Keratinocyte (primary cell): ENCODE measurements around the gene SIM1. TPM values are rescaled to one million over a fixed set of nuclear protein-coding genes. Genes with fewer than 3 reads are reported as not detected.

Experiments used
- DNase-seq: peaks from one replicate; pipeline ENCODE4 v3.0.0-alpha.2; 2011; ENCODE audit warnings: low read depth, missing footprints, low spot score
- FAIRE-seq: peaks from 2 replicates; lab custom pipeline; 2011; peaks lifted over from hg19 to GRCh38; lab: Jason Lieb, UNC
- H2AFZ ChIP-seq: 2 replicates; pipeline ENCODE4 v1.6.0; 2012; ENCODE audit warnings: low read length, control low read depth, inconsistent platforms; ENCODE audit not compliant: control insufficient read depth
- H3K27ac ChIP-seq: 2 replicates; pipeline ENCODE4 v1.5.1; 2011; ENCODE audit warnings: low read length; ENCODE audit not compliant: control insufficient read depth, insufficient read depth
- H3K27me3 ChIP-seq: 3 replicates; pipeline ENCODE4 v1.6.0; 2011; ENCODE audit warnings: low read length; ENCODE audit not compliant: control insufficient read depth, insufficient read depth; ENCODE audit errors: extremely low read depth
- H3K36me3 ChIP-seq, 2 experiments: 2 replicates in 1 of 2; 3 replicates in 1 of 2; pipeline ENCODE4 v1.5.1; 2011; ENCODE audit warnings: low read length in 2 of 2, mild to moderate bottlenecking in 1 of 2; ENCODE audit not compliant: control insufficient read depth in 2 of 2, insufficient read depth in 2 of 2; ENCODE audit errors: extremely low read depth in 1 of 2
- H3K4me1 ChIP-seq: 3 replicates; pipeline ENCODE4 v1.5.1; 2011; ENCODE audit warnings: low read length; ENCODE audit not compliant: control insufficient read depth, insufficient read depth; ENCODE audit errors: extremely low read depth
- H3K4me2 ChIP-seq: 3 replicates; pipeline ENCODE4 v1.6.0; 2011; ENCODE audit warnings: low read depth, low read length; ENCODE audit not compliant: control insufficient read depth, insufficient read depth; ENCODE audit errors: extremely low read depth
- H3K4me3 ChIP-seq, 3 experiments: fragments of 200-600 bp in 1 of 3; sonication (generic) in 1 of 3; 2 replicates in 2 of 3; 3 replicates in 1 of 3; pipeline ENCODE4 v1.5.1; 2011 to 2016; ENCODE audit warnings: low read length in 3 of 3, mild to moderate bottlenecking in 3 of 3, control low read depth in 2 of 3, inconsistent platforms in 1 of 3, low read depth in 1 of 3, mixed read lengths in 1 of 3, mixed run types in 1 of 3, moderate library complexity in 1 of 3; ENCODE audit not compliant: control insufficient read depth in 2 of 3, insufficient read depth in 2 of 3; ENCODE audit errors: extremely low read depth in 1 of 3
- H3K79me2 ChIP-seq: 2 replicates; pipeline ENCODE4 v1.6.0; 2012; ENCODE audit warnings: low read length; ENCODE audit not compliant: control insufficient read depth, insufficient read depth
- H3K9ac ChIP-seq: 3 replicates; pipeline ENCODE4 v1.6.0; 2011; ENCODE audit warnings: low read length; ENCODE audit not compliant: control insufficient read depth, insufficient read depth; ENCODE audit errors: extremely low read depth
- H3K9me1 ChIP-seq: 3 replicates; pipeline ENCODE4 v1.6.0; 2011; ENCODE audit warnings: low read length; ENCODE audit not compliant: control insufficient read depth, insufficient read depth; ENCODE audit errors: extremely low read depth
- H3K9me3 ChIP-seq: 2 replicates; pipeline ENCODE4 v1.5.1; 2012; ENCODE audit warnings: low read depth, low read length; ENCODE audit not compliant: control insufficient read depth
- H4K20me1 ChIP-seq: 3 replicates; pipeline ENCODE4 v1.6.0; 2011; ENCODE audit warnings: low read length; ENCODE audit not compliant: control insufficient read depth, insufficient read depth; ENCODE audit errors: extremely low read depth
- EZH2 ChIP-seq: IDR thresholded peaks from one replicate; pipeline ENCODE4 v1.6.1; 2012; ENCODE audit warnings: inconsistent platforms, mild to moderate bottlenecking, low read length, moderate library complexity
- dilution Hi-C: fragments of 300-500 bp; cut with MboI; formaldehyde crosslinking; loops from one replicate; pipeline ENCODE4 v1.7.0; 2020; ENCODE audit warnings: low sequenced_read_pairs; ENCODE audit not compliant: extremely low pct_ligation_motif_present
- polyA plus RNA-seq, 5 experiments: library from polyadenylated mRNA; depleted of rRNA in 3 of 5; stranded (reverse) in 3 of 5; stranded (forward) in 1 of 5; unstranded in 1 of 5; fragments of >200 nt; gene quantifications; 1 replicate in 1 of 5; 2 replicates in 3 of 5; 3 replicates in 1 of 5; pipeline versions ENCODE4 v1.2.1 to v1.2.3, GENCODE V29; 2011 to 2012; ENCODE audit warnings: missing spikeins in 2 of 5, low read depth in 1 of 5, low replicate concordance in 1 of 5
- TF ChIP-seq, protein P1 (sequence below), 3 experiments: IDR thresholded peaks in 1 of 3; conservative IDR thresholded peaks in 1 of 3; optimal IDR thresholded peaks in 1 of 3; 2 replicates in 2 of 3; 3 replicates in 1 of 3; pipeline versions ENCODE3 to v1.5.1; 2011; ENCODE audit warnings: low read length in 3 of 3, mild to moderate bottlenecking in 3 of 3, moderate library complexity in 2 of 3, control low read depth in 1 of 3, inconsistent platforms in 1 of 3; ENCODE audit not compliant: insufficient read depth in 2 of 3; ENCODE audit errors: extremely low read depth in 1 of 3

Gene SIM1
- polyA plus RNA-seq, 1 donor (not counting 4 experiments of a cell fraction or from before 2014, with no cell fraction given), result not detected

DNA sequence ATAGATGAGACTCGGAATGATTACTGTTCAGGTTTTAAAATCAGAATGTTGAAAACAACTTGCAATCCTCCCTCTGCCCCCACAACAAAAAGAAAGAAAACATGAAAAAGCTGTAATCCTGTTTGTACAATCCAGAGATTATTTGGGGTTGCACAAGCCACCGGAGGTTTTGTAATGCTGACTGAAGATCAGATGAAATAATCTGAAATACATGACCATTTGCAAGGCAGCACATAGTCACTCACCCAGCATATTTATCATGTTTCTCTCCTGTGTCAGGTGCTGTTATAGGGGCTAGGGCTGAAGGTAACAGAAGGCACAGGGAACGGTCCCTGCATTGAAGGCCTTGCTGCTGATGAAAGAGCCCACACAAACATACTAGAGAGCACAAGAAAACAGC, 85.3 kb downstream of the SIM1 start:
- H3K9me3 ChIP-seq, result no peaks in the 10 kb centered on the region
- H2AFZ ChIP-seq, result no peak overlapping the region
- H3K4me3 ChIP-seq, result no peak overlapping the region
- H3K4me2 ChIP-seq, result no peak overlapping the region
- FAIRE-seq, result no peak
- H3K27me3 ChIP-seq, result no peaks in the 10 kb centered on the region
- no peak overlapping the region for H3K9ac ChIP-seq
- no peak overlapping the region for H3K27ac ChIP-seq
- peaks cover 14% of the 10 kb centered on the region for H3K4me1 ChIP-seq
- dilution Hi-C loops, result no loop called here
- no peaks in the 10 kb centered on the region for H4K20me1 ChIP-seq
- TF ChIP-seq, protein P1, sequence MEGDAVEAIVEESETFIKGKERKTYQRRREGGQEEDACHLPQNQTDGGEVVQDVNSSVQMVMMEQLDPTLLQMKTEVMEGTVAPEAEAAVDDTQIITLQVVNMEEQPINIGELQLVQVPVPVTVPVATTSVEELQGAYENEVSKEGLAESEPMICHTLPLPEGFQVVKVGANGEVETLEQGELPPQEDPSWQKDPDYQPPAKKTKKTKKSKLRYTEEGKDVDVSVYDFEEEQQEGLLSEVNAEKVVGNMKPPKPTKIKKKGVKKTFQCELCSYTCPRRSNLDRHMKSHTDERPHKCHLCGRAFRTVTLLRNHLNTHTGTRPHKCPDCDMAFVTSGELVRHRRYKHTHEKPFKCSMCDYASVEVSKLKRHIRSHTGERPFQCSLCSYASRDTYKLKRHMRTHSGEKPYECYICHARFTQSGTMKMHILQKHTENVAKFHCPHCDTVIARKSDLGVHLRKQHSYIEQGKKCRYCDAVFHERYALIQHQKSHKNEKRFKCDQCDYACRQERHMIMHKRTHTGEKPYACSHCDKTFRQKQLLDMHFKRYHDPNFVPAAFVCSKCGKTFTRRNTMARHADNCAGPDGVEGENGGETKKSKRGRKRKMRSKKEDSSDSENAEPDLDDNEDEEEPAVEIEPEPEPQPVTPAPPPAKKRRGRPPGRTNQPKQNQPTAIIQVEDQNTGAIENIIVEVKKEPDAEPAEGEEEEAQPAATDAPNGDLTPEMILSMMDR (optimal IDR thresholded peaks at IDR 0.05 in 1 of 3, IDR thresholded peaks at IDR 0.05 in 1 of 3, conservative IDR thresholded peaks at IDR 0.05 in 1 of 3; ENCODE audit: extremely low read depth in 1 of 3, insufficient read depth in 2 of 3, low read length in 3 of 3), result no peak
- no peak for TF ChIP-seq EZH2
- H3K36me3 ChIP-seq, result no peaks in the 10 kb centered on the region
- DNase-seq, result no peak
- no peaks in the 10 kb centered on the region for H3K79me2 ChIP-seq
- H3K9me1 ChIP-seq, result no peaks in the 10 kb centered on the region

DNA sequence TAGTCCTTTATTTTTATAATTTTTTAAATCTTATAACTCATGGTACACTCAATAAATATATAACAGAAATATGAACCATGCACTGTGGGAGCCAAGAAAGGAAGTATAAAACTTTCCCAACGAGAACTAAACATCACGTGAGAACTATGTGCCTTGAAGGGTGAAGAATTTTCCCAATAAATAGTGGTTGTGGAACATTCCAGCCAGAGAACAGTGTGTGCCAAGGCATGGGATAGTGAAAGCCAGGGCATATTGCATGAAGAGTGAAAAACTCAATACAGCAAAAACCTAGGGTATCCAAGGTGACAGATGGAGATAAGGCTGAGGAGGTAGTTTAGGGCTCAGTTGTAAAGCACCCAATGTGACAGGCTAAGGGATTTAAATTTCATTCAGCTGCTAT, 86.1 kb downstream of the SIM1 start:
- Histone ChIP-seq H2AFZ (no peak overlapping the region), H3K9ac (no peak overlapping the region), H3K4me2 (no peak overlapping the region), H4K20me1 (no peaks in the 10 kb centered on the region), H3K27me3 (no peaks in the 10 kb centered on the region), H3K27ac (no peak overlapping the region), H3K36me3 (no peaks in the 10 kb centered on the region), H3K4me1 (peaks cover 14% of the 10 kb centered on the region), H3K9me3 (no peaks in the 10 kb centered on the region), H3K9me1 (no peaks in the 10 kb centered on the region), H3K79me2 (no peaks in the 10 kb centered on the region), H3K4me3 (no peak overlapping the region)
- DNase-seq (no peak), FAIRE-seq (no peak)
- TF ChIP-seq, protein P1 (optimal IDR thresholded peaks at IDR 0.05 in 1 of 3, IDR thresholded peaks at IDR 0.05 in 1 of 3, conservative IDR thresholded peaks at IDR 0.05 in 1 of 3; ENCODE audit: extremely low read depth in 1 of 3, insufficient read depth in 2 of 3, low read length in 3 of 3), result no peak
- TF ChIP-seq EZH2, result no peak
- dilution Hi-C loops, result no loop called here
